Trophoblast cell (in vitro differentiated cells and primary cell): Measurements from ENCODE around the gene MEIOB.

Experiments used
- DNase-seq, 2 donors: peaks; one replicate each; pipeline ENCODE4 v3.0.0-alpha.2; 2016
- H2AFZ ChIP-seq: 2 replicates; pipeline ENCODE4 v1.6.1; 2013; ENCODE audit warnings: low read length, moderate library complexity, mild to moderate bottlenecking; ENCODE audit not compliant: insufficient read depth, poor library complexity
- H2AK5ac ChIP-seq: 2 replicates; pipeline ENCODE4 v1.6.1; 2013; ENCODE audit warnings: mild to moderate bottlenecking, low read length
- H2BK120ac ChIP-seq: 2 replicates; pipeline ENCODE4 v1.6.1; 2013; ENCODE audit warnings: low read length, mild to moderate bottlenecking, moderate library complexity; ENCODE audit not compliant: insufficient read depth, poor library complexity
- H2BK12ac ChIP-seq: 2 replicates; pipeline ENCODE4 v1.6.1; 2013; ENCODE audit warnings: mild to moderate bottlenecking, low read length, moderate library complexity
- H2BK5ac ChIP-seq: 2 replicates; pipeline ENCODE4 v1.6.1; 2013; ENCODE audit warnings: low read length, low read depth, moderate library complexity, mild to moderate bottlenecking; ENCODE audit not compliant: poor library complexity
- H3K14ac ChIP-seq: 2 replicates; pipeline ENCODE4 v1.6.1; 2013; ENCODE audit warnings: mild to moderate bottlenecking, low read length
- H3K18ac ChIP-seq: 2 replicates; pipeline ENCODE4 v1.6.1; 2013; ENCODE audit warnings: mild to moderate bottlenecking, low read length
- H3K23ac ChIP-seq: 2 replicates; pipeline ENCODE4 v1.6.1; 2013; ENCODE audit warnings: low read length
- H3K27ac ChIP-seq: 2 replicates; pipeline ENCODE4 v1.5.1; 2013; ENCODE audit warnings: low read depth, mild to moderate bottlenecking, inconsistent platforms, low read length, moderate library complexity
- H3K27me3 ChIP-seq: 2 replicates; pipeline ENCODE4 v1.6.1; 2013; ENCODE audit warnings: inconsistent platforms, mild to moderate bottlenecking, low read length, moderate library complexity; ENCODE audit not compliant: insufficient read depth
- H3K36me3 ChIP-seq, 2 experiments: 1 replicate in 1 of 2; 2 replicates in 1 of 2; pipeline ENCODE4 v1.6.1; 2013; ENCODE audit warnings: low read length in 2 of 2, mild to moderate bottlenecking in 2 of 2, moderate library complexity in 1 of 2; ENCODE audit not compliant: insufficient read depth in 2 of 2, control insufficient read depth in 1 of 2
- H3K4ac ChIP-seq: 2 replicates; pipeline ENCODE4 v1.6.1; 2013; ENCODE audit warnings: low read depth, mild to moderate bottlenecking, low read length, moderate library complexity
- H3K4me1 ChIP-seq, 2 experiments: 1 replicate in 1 of 2; 2 replicates in 1 of 2; pipeline ENCODE4 v1.6.1; 2013; ENCODE audit warnings: low read length in 2 of 2, mild to moderate bottlenecking in 2 of 2, moderate library complexity in 1 of 2; ENCODE audit not compliant: insufficient read depth in 2 of 2, control insufficient read depth in 1 of 2
- H3K4me2 ChIP-seq: 2 replicates; pipeline ENCODE4 v1.6.1; 2013; ENCODE audit warnings: inconsistent platforms, mild to moderate bottlenecking, low read length, moderate library complexity
- H3K4me3 ChIP-seq: 2 replicates; pipeline ENCODE4 v1.5.1; 2013; ENCODE audit warnings: mild to moderate bottlenecking, low read depth, low read length, inconsistent platforms
- H3K79me1 ChIP-seq: one replicate; pipeline ENCODE4 v1.6.1; 2013; ENCODE audit warnings: low read length
- H3K79me2 ChIP-seq: 2 replicates; pipeline ENCODE4 v1.6.1; 2013; ENCODE audit warnings: low read length, mild to moderate bottlenecking; ENCODE audit not compliant: control insufficient read depth, insufficient read depth, poor library complexity
- H3K9ac ChIP-seq: 2 replicates; pipeline ENCODE4 v1.6.1; 2013; ENCODE audit warnings: mild to moderate bottlenecking, low read length
- H3K9me3 ChIP-seq: 2 replicates; pipeline ENCODE4 v1.6.1; 2013; ENCODE audit warnings: low read depth, mild to moderate bottlenecking, control low read depth, inconsistent platforms, low read length; ENCODE audit not compliant: insufficient read depth
- H4K12ac ChIP-seq: 2 replicates; pipeline ENCODE4 v1.6.1; 2013; ENCODE audit warnings: low read depth, mild to moderate bottlenecking, low read length, moderate library complexity
- H4K8ac ChIP-seq: 2 replicates; pipeline ENCODE4 v1.6.1; 2013; ENCODE audit warnings: low read depth, mild to moderate bottlenecking, low read length, moderate library complexity
- H4K91ac ChIP-seq: one replicate; pipeline ENCODE4 v1.6.1; 2013; ENCODE audit warnings: low read depth, mild to moderate bottlenecking, low read length, moderate library complexity
- WGBS: extraction: QIAGEN DNeasy Blood & Tissue Kit; methylation state at CpG from one replicate; pipeline ENCODE4 v1.1.7; 2013; ENCODE audit warnings: missing lambda C conversion rate; ENCODE audit not compliant: insufficient read length, insufficient coverage; ENCODE audit errors: extremely low coverage; 5-methylcytosine and 5-hydroxymethylcytosine counted together

MEIOB gene

GRCh38 chr16:1874854-1875253 is 2.9 kb upstream of the MEIOB start:
- H3K9ac ChIP-seq, result peak overlapping the region; percentile 65
- H3K4me2 ChIP-seq, result no peak overlapping the region
- no peak overlapping the region for H3K27ac ChIP-seq
- no peak overlapping the region for H4K12ac ChIP-seq
- no peak overlapping the region for H2BK12ac ChIP-seq
- peaks cover 4 to 5% of the 10 kb centered on the region in 2 experiments for H3K4me1 ChIP-seq
- H3K36me3 ChIP-seq, result no peaks in the 10 kb centered on the region
- peaks cover 4% of the 10 kb centered on the region for H3K9me3 ChIP-seq
- H3K23ac ChIP-seq, result no peak overlapping the region
- no peak overlapping the region for H3K18ac ChIP-seq
- peaks cover 11% of the 10 kb centered on the region for H3K27me3 ChIP-seq
- no peak overlapping the region for H2AFZ ChIP-seq
- no peak overlapping the region for H2BK120ac ChIP-seq
- H3K79me2 ChIP-seq, result no peaks in the 10 kb centered on the region
- WGBS, result no CpG with 5 or more reads among the region's 6 CpGs
- H3K14ac ChIP-seq, result no peak overlapping the region
- no peak overlapping the region for H4K8ac ChIP-seq
- H2BK5ac ChIP-seq, result no peak overlapping the region
- DNase-seq, result no peak
- H4K91ac ChIP-seq, result no peak overlapping the region
- no peak overlapping the region for H3K4ac ChIP-seq
- H3K79me1 ChIP-seq, result no peaks in the 10 kb centered on the region
- H2AK5ac ChIP-seq, result no peak overlapping the region
- H3K4me3 ChIP-seq, result no peak overlapping the region

- no CpG with 5 or more reads among the region's 9 CpGs for WGBS
Measured at GRCh38 chr16:1870365-1871082, 1.4 kb downstream of the MEIOB start.

GRCh38 chr16:1865902-1866690 is 5.9 kb downstream of the MEIOB start:
- DNase-seq, result no peak
- Histone ChIP-seq H2BK5ac (no peak overlapping the region), H3K4me2 (no peak overlapping the region), H3K18ac (no peak overlapping the region), H3K79me2 (no peaks in the 10 kb centered on the region), H2BK12ac (no peak overlapping the region), H3K27ac (no peak overlapping the region), H3K14ac (no peak overlapping the region), H2AK5ac (no peak overlapping the region), H3K4me3 (no peak overlapping the region), H3K9ac (no peak overlapping the region), H2BK120ac (no peak overlapping the region), H3K4me1 (no peaks in the 10 kb centered on the region), H2AFZ (no peak overlapping the region), H3K36me3 (no peaks in the 10 kb centered on the region), H4K12ac (no peak overlapping the region), H3K9me3 (no peaks in the 10 kb centered on the region), H3K79me1 (no peaks in the 10 kb centered on the region), H4K91ac (no peak overlapping the region), H3K23ac (no peak overlapping the region), H4K8ac (no peak overlapping the region), H3K27me3 (no peaks in the 10 kb centered on the region), H3K4ac (no peak overlapping the region)
- WGBS, result no CpG with 5 or more reads among the region's 6 CpGs

More at GRCh38 chr16:1870365-1871082, 1.4 kb downstream of the MEIOB start:
- H4K91ac ChIP-seq, result no peak overlapping the region
- no peaks in the 10 kb centered on the region for H3K79me1 ChIP-seq
- H4K12ac ChIP-seq, result no peak overlapping the region
- peaks cover 4% of the 10 kb centered on the region for H3K9me3 ChIP-seq
- H3K27ac ChIP-seq, result no peak overlapping the region
- H2BK12ac ChIP-seq, result no peak overlapping the region
- H2BK5ac ChIP-seq, result no peak overlapping the region
- H3K36me3 ChIP-seq, result no peaks in the 10 kb centered on the region
- no peak overlapping the region for H2AFZ ChIP-seq
- no peak overlapping the region for H3K4me2 ChIP-seq
- H2AK5ac ChIP-seq, result no peak overlapping the region
- H2BK120ac ChIP-seq, result no peak overlapping the region
- no peak overlapping the region for H3K23ac ChIP-seq
- no peak overlapping the region for H3K4ac ChIP-seq
- H3K4me1 ChIP-seq, result peaks cover 4 to 5% of the 10 kb centered on the region in 2 experiments
- H3K79me2 ChIP-seq, result no peaks in the 10 kb centered on the region
- no peak overlapping the region for H3K18ac ChIP-seq
- no peak overlapping the region for H3K4me3 ChIP-seq
- peak; percentile 81 to 91 for DNase-seq
- no peak overlapping the region for H3K9ac ChIP-seq
- H3K14ac ChIP-seq, result no peak overlapping the region
- no peak overlapping the region for H4K8ac ChIP-seq
- peaks cover 11% of the 10 kb centered on the region for H3K27me3 ChIP-seq

- no peak overlapping the region for H3K4me3 ChIP-seq
- no peaks in the 10 kb centered on the region for H3K4me1 ChIP-seq
- no peak overlapping the region for H4K8ac ChIP-seq
- H2BK12ac ChIP-seq, result no peak overlapping the region
- H2BK120ac ChIP-seq, result no peak overlapping the region
- H3K14ac ChIP-seq, result no peak overlapping the region
- H2BK5ac ChIP-seq, result no peak overlapping the region
- no peak overlapping the region for H2AFZ ChIP-seq
- H3K4ac ChIP-seq, result no peak overlapping the region
- H3K9ac ChIP-seq, result no peak overlapping the region
- H3K4me2 ChIP-seq, result no peak overlapping the region
- no peaks in the 10 kb centered on the region for H3K79me1 ChIP-seq
- no CpG with 5 or more reads among the region's 4 CpGs for WGBS
- no peak overlapping the region for H4K12ac ChIP-seq
- H3K23ac ChIP-seq, result no peak overlapping the region
- DNase-seq, result peak in 1 of 2 donors; percentile 74
- H3K79me2 ChIP-seq, result no peaks in the 10 kb centered on the region
- H2AK5ac ChIP-seq, result no peak overlapping the region
- H3K36me3 ChIP-seq, result no peaks in the 10 kb centered on the region
- peaks cover 2% of the 10 kb centered on the region for H3K27me3 ChIP-seq
- no peak overlapping the region for H3K27ac ChIP-seq
- H3K9me3 ChIP-seq, result no peaks in the 10 kb centered on the region
- no peak overlapping the region for H4K91ac ChIP-seq
- H3K18ac ChIP-seq, result no peak overlapping the region
Measured at GRCh38 chr16:1863681-1864460, 8.1 kb downstream of the MEIOB start.
